ENCODE data around the gene C1QTNF7.

Gene C1QTNF7

GRCh38 chr4:15427701-15428100 lies at the start of gene C1QTNF7:
C1QTNF7 (plus strand) TSS chr4:15428033; CDS start chr4:15435744, 7,711 bp downstream.
- no peak for DNase-seq (ENCODE audit: low read depth)

- DNase-seq (ENCODE audit: low read depth) = no peak
Observed at GRCh38 chr4:15378062-15378461, 49.8 kb upstream of the C1QTNF7 start.

GRCh38 chr4:15378493-15378892 lies 49.3 kb upstream of the C1QTNF7 start:
- DNase-seq (ENCODE audit: low read depth) = no peak

- no peak for DNase-seq (ENCODE audit: low read depth)
Observed at GRCh38 chr4:15381806-15382338, 46.0 kb upstream of the C1QTNF7 start.

GRCh38 chr4:15382669-15383273 lies 45.1 kb upstream of the C1QTNF7 start:
- DNase-seq (ENCODE audit: low read depth) = no peak

- DNase-seq (ENCODE audit: low read depth) = no peak
Observed at GRCh38 chr4:15385515-15385914, 42.3 kb upstream of the C1QTNF7 start.

- no peak for DNase-seq (ENCODE audit: low read depth)
Observed at GRCh38 chr4:15385928-15386327, 41.9 kb upstream of the C1QTNF7 start.

- DNase-seq (ENCODE audit: low read depth) = no peak
Observed at GRCh38 chr4:15390494-15390893, 37.3 kb upstream of the C1QTNF7 start.

- no peak for DNase-seq (ENCODE audit: low read depth)
Observed at GRCh38 chr4:15392053-15392805, 35.6 kb upstream of the C1QTNF7 start.

GRCh38 chr4:15395311-15395710 lies 32.5 kb upstream of the C1QTNF7 start:
- no peak for DNase-seq (ENCODE audit: low read depth)

GRCh38 chr4:15396157-15396800 lies 31.6 kb upstream of the C1QTNF7 start:
- peak; percentile 36 for DNase-seq (ENCODE audit: low read depth)

- no peak for DNase-seq (ENCODE audit: low read depth)
Observed at GRCh38 chr4:15398001-15398400, 29.8 kb upstream of the C1QTNF7 start.

- DNase-seq (ENCODE audit: low read depth) = no peak
Observed at GRCh38 chr4:15398732-15399131, 29.1 kb upstream of the C1QTNF7 start.

- no peak for DNase-seq (ENCODE audit: low read depth)
Observed at GRCh38 chr4:15400226-15400625, 27.6 kb upstream of the C1QTNF7 start.

- DNase-seq (ENCODE audit: low read depth) = no peak
Observed at GRCh38 chr4:15400981-15401671, 26.7 kb upstream of the C1QTNF7 start.

GRCh38 chr4:15402146-15402545 lies 25.7 kb upstream of the C1QTNF7 start:
- DNase-seq (ENCODE audit: low read depth) = no peak

GRCh38 chr4:15402974-15403373 lies 24.9 kb upstream of the C1QTNF7 start:
- DNase-seq (ENCODE audit: low read depth) = no peak

GRCh38 chr4:15405018-15405417 lies 22.8 kb upstream of the C1QTNF7 start:
- no peak for DNase-seq (ENCODE audit: low read depth)

GRCh38 chr4:15410750-15411149 lies 17.1 kb upstream of the C1QTNF7 start:
- DNase-seq (ENCODE audit: low read depth) = no peak

GRCh38 chr4:15412461-15412860 lies 15.4 kb upstream of the C1QTNF7 start:
- DNase-seq (ENCODE audit: low read depth) = no peak

- no peak for DNase-seq (ENCODE audit: low read depth)
Observed at GRCh38 chr4:15413010-15413622, 14.7 kb upstream of the C1QTNF7 start.

GRCh38 chr4:15413623-15414019 lies 14.2 kb upstream of the C1QTNF7 start:
- no peak for DNase-seq (ENCODE audit: low read depth)

All from activated T-cell treated with anti-CD3 and anti-CD28 coated beads for 48 hours (primary cell).